Neutrophil (primary cell): ENCODE results near the gene MYH9.

Experiments used
- H3K27ac ChIP-seq: fragments of 200-600 bp; sonication (generic); 2 replicates; pipeline ENCODE4 v1.5.1; 2016; ENCODE audit warnings: mild to moderate bottlenecking, moderate library complexity
- H3K27me3 ChIP-seq: fragments of 200-600 bp; sonication (generic); 2 replicates; pipeline ENCODE4 v1.6.0; 2016; ENCODE audit warnings: mild to moderate bottlenecking
- H3K36me3 ChIP-seq: fragments of 200-600 bp; sonication (generic); 2 replicates; pipeline ENCODE4 v1.5.1; 2017
- H3K4me1 ChIP-seq, 2 experiments: fragments of 200-600 bp in 1 of 2; sonication (generic) in 1 of 2; 1 replicate in 1 of 2; 2 replicates in 1 of 2; pipeline versions ENCODE4 v1.5.1 to v1.6.1; 2013 to 2016; ENCODE audit warnings: low read depth in 1 of 2, low read length in 1 of 2, mild to moderate bottlenecking in 1 of 2, moderate library complexity in 1 of 2; ENCODE audit not compliant: control insufficient read depth in 1 of 2, insufficient read depth in 1 of 2
- H3K4me3 ChIP-seq, 2 experiments: fragments of 200-600 bp in 1 of 2; sonication (generic) in 1 of 2; 1 replicate in 1 of 2; 2 replicates in 1 of 2; pipeline ENCODE4 v1.5.1; 2013 to 2016; ENCODE audit warnings: low read depth in 1 of 2, low read length in 1 of 2, mild to moderate bottlenecking in 1 of 2, moderate library complexity in 1 of 2
- H3K9me3 ChIP-seq: fragments of 200-600 bp; sonication (generic); 2 replicates; pipeline ENCODE4 v1.5.1; 2016
- TF ChIP-seq, protein P1 (sequence below): fragments of 200-600 bp; sonication (generic); IDR thresholded peaks from 2 replicates; pipeline ENCODE4 v1.5.1; 2016; ENCODE audit warnings: antibody characterized with exemption

The MYH9 gene

DNA sequence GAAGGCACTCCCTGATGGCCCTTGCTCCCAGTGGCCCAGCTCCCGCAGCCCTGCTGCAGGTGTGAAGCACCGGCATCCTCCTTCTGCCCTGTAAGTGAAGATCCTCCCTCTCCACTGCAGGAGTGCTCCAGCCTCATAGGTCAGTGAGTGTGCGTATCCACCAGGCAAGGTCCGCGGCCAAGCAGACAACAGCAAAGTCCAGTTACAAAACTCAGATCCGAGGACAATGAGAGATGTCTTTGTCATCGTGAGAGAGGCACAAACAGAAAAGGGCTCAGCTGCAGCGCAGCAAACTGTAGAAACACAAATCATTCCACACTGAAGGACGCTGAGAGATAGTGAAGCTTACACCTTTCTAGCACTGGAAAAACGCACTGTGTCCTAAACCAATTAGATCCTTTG lies 46.1 kb downstream of the MYH9 start:
- Histone ChIP-seq H3K4me3 (no peak overlapping the region), H3K9me3 (no peaks in the 10 kb centered on the region), H3K27me3 (no peaks in the 10 kb centered on the region), H3K36me3 (peaks cover 95% of the 10 kb centered on the region), H3K27ac (peak overlapping the region; percentile 58), H3K4me1 (peaks cover 19 to 30% of the 10 kb centered on the region in 2 experiments)
- TF ChIP-seq, protein P1, sequence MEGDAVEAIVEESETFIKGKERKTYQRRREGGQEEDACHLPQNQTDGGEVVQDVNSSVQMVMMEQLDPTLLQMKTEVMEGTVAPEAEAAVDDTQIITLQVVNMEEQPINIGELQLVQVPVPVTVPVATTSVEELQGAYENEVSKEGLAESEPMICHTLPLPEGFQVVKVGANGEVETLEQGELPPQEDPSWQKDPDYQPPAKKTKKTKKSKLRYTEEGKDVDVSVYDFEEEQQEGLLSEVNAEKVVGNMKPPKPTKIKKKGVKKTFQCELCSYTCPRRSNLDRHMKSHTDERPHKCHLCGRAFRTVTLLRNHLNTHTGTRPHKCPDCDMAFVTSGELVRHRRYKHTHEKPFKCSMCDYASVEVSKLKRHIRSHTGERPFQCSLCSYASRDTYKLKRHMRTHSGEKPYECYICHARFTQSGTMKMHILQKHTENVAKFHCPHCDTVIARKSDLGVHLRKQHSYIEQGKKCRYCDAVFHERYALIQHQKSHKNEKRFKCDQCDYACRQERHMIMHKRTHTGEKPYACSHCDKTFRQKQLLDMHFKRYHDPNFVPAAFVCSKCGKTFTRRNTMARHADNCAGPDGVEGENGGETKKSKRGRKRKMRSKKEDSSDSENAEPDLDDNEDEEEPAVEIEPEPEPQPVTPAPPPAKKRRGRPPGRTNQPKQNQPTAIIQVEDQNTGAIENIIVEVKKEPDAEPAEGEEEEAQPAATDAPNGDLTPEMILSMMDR, result no peak

DNA sequence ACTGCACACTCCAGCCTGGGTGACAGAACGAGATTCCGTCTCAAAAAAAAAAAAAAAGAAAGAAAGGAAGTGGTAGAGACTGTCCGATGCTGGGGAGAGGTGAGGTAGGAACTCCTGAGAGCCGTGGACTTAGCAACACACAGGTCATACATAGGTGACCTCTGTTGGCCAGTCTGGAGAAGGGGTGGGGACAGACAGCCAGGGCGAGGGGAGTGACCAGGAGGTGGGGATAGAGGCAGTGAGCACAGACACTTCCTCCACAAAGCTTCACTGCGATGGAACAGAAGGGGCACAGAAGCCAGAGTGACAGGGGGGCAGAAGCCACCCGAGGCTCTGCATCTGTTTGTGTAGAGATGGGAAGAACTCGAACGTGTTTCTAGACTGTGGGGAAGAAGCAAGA lies 47.1 kb downstream of the MYH9 start:
- Histone ChIP-seq H3K4me3 (no peak overlapping the region), H3K9me3 (no peaks in the 10 kb centered on the region), H3K4me1 (peaks cover 28 to 38% of the 10 kb centered on the region in 2 experiments), H3K36me3 (peaks cover 96% of the 10 kb centered on the region), H3K27ac (peak overlapping the region; percentile 58), H3K27me3 (no peaks in the 10 kb centered on the region)
- TF ChIP-seq, protein P1, result no peak

DNA sequence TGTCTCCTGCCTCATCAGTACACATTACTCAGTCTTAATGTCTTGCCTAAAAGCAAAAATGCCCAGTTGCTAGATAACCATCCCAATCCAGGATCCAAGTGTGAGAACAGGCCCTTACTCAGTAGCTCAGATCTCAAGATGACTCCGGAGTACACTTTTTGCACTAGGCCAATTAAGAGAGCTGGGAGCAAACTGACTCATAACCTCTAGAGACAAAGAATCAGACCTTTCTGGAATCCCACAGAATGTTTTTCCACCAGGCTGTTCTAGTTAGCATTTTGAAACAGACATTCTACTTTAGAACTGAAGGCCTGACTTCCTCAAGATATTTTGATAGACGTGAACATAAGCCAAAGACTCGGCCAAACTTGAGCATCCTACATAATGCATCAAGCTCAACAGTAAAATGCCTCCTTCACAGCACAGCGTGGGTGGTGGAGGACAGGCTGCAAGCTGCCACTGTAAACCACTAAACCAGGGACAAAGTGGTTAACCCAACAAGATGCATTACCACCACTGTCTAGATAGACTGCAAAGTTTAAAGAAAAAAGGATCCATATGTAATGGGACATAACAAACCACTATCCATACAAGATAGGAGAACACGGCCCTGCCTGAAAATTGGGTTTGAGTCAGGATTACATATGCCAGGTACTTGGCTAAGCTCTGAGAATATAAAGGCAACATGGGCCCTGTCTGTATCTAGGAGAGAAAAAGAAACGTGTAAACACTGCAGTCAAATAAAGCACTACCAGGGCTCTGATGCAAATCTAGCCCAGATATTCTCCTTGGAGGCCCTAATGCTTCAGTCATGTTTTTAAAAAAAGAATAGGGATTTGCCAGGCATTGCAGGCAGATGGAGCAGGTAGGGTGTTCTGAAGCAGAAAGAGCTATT lies 48.3 kb downstream of the MYH9 start:
- no peaks in the 10 kb centered on the region for H3K9me3 ChIP-seq
- peaks cover 96% of the 10 kb centered on the region for H3K36me3 ChIP-seq
- peak overlapping the region; percentile 59 for H3K27ac ChIP-seq
- TF ChIP-seq, protein P1, result no peak
- peaks cover 38 to 42% of the 10 kb centered on the region in 2 experiments for H3K4me1 ChIP-seq
- H3K27me3 ChIP-seq, result no peaks in the 10 kb centered on the region
- no peak overlapping the region for H3K4me3 ChIP-seq

DNA sequence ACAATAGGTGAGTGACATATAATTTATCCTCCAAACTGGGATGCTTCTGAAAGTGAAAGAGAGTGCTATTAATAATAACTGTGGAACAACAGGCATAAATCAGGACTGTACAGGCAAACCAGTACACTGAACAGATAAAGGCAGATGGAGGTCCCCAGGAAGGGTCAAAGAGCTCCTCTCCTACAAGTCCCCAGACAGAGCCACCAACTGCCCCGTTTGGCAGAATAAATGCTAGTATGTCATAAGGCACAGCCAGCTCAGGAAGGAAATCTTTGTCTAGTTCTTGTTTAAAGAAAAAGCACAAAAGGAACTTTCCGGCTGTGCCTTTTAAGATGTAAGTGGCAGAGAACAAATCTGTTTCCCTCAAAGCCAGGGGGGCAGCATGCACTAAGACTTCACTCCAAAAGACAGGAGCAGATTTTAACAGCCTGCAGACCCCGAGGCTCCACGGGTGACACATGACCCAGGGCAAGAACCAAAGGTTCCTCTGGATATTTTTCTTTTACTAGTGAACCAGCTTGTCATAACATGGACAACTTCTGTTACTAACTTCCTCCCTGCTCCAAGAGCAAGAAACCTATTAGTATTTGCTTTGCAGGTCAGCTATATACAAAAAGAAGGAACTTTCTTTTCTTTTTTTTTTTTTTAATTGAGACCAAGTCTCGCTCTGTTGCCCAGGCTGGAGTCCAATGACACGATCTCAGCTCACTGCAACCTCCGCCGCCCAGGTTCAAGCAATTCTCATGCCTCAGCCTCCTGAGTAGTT lies 50.2 kb downstream of the MYH9 start:
- H3K4me1 ChIP-seq, result peaks cover 57 to 60% of the 10 kb centered on the region in 2 experiments
- peaks cover 95% of the 10 kb centered on the region for H3K36me3 ChIP-seq
- H3K27ac ChIP-seq, result peak overlapping the region; percentile 95
- no peak overlapping the region for H3K4me3 ChIP-seq
- no peaks in the 10 kb centered on the region for H3K27me3 ChIP-seq
- TF ChIP-seq, protein P1, result no peak
- no peaks in the 10 kb centered on the region for H3K9me3 ChIP-seq

DNA sequence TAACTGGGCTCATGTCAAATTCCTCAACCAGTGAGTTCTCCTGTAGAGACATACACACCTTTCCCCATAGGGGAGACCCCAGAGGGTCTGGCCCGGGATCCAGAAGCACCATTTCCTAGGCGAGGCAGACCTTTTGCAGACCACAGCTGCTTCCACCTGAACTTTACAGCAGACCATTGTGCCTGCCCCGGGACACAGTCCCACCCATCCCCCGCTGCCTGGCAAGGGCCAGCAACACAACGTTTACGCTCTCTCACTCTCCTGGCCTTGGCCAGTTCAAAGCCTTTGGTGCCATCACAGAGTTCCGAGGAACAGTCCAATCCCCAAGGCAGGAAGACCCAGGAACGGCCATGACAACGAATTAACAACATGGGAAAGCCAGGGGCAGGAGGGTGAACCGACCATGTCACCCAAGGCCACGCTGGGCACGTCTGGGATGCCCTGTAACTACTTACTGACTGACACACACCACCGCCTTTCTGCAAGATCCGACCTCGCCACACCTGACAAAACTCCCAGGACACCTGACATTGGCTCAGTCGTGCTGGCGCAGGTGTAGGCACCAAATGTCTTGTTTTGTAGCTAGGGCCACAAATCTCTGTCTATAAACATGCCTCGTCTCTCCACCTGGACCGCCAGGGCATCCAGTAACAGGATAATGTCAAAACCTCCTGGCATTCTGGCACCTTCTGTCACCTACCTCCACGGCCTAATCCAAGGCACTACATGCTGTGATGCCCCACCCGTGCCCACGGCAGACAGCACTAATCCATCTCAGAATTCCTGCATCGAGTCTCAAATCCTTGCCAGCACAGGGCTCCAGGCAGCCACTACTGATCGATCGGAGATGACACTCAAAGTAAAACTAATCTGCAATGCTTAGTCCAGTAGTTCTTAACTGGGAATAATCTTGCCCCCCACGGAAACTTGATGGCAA lies 51.3 kb downstream of the MYH9 start:
- peaks cover 94% of the 10 kb centered on the region for H3K36me3 ChIP-seq
- no peaks in the 10 kb centered on the region for H3K27me3 ChIP-seq
- H3K4me1 ChIP-seq, result peaks cover 63 to 64% of the 10 kb centered on the region in 2 experiments
- TF ChIP-seq, protein P1, result no peak
- peak overlapping the region; percentile 95 for H3K27ac ChIP-seq
- no peaks in the 10 kb centered on the region for H3K9me3 ChIP-seq
- no peak overlapping the region for H3K4me3 ChIP-seq
